AML-193 (cell line): ENCODE results near the gene PI3.
"Not testable (repeated sequence)": the region's sequence is repeated elsewhere in the genome, so short reads cannot be mapped to it uniquely, and the experiment has no call there.

Source experiments
- DNase-seq, 2 experiments: peaks; one replicate each; lab custom pipeline; 2025; lab: John Stamatoyannopoulos, UW

The PI3 gene, protein sequence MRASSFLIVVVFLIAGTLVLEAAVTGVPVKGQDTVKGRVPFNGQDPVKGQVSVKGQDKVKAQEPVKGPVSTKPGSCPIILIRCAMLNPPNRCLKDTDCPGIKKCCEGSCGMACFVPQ

DNA sequence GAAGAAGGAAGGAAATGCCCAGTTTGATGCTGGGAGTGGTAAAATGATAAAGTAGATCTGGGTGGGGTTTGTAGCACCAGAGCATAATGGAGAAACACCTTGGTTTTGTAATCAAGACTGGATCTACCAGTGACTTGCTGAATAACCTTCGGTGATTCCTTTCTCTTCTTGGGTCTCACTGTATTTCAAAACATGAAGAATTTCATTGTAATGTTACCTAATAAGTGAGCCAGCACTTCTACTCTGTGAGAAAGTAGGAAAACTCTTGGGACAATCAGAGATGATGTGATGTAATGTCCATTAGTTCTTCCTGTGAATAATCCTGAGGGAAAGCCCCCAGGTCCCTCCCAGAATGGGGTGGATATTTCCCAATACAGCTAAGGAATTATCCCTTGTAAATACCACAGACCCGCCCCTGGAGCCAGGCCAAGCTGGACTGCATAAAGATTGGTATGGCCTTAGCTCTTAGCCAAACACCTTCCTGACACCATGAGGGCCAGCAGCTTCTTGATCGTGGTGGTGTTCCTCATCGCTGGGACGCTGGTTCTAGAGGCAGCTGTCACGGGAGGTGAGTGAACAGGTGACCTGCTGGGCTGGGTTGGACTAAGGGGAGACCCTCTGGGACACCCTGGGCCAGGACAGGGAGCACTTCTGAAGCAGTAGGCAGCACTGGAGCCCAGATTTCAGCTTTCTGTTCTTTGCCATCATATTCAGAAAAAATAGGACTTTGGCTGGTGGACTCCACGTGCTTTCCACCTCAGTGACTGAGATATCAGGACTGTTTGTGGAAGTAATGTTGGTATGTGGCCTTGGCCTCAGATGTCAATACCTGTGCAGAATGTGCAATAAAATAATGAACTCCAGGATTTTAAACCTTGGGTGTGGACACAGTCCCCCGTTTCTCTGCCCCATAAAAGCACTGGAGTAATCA, at the start of gene PI3:
Gene PI3, plus strand, starts transcription at position 469 of the 931 bp plus-strand sequence. Its CDS starts 21 bp downstream, at position 490.
- DNase-seq: no peak

DNA sequence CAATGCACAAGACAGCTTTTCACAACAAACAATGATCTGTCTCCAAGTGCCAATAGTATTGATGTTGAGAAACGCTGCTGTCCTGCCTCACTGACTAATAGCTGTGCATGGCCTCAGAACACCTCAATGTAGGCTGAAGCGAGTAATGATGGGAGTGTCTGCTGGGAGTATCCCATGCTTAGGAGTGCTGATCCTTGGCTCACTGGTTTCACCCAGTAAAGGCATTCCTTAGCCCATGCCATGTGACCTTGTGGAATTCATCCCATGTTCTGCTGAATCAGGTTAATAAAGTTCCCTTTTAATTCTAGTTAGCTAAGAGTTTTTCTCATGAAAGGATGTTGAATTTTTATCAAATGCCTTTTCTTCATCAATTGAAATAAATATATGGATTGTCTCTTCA, 46.6 kb upstream of the PI3 start:
- no peak for DNase-seq

DNA sequence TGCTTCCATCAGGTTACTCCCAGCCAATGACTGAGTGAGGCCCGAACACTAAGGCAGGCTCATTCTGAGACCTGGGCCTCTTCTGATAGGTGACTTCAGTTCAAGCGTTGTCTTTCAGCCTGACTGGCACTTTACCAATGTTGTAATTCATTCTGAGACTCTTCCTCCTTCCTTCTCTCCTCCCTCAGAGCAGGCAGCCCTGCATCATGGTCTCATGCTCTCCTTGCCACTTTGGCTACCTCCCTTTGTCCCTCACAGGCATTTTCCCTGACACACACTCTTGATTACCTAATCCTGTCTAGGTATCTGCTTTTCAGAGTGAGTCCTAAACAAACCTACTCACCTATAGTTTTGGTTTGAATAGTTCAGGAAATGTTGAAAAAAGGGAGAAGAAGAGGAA, 37.8 kb upstream of the PI3 start:
- no peak for DNase-seq

DNA sequence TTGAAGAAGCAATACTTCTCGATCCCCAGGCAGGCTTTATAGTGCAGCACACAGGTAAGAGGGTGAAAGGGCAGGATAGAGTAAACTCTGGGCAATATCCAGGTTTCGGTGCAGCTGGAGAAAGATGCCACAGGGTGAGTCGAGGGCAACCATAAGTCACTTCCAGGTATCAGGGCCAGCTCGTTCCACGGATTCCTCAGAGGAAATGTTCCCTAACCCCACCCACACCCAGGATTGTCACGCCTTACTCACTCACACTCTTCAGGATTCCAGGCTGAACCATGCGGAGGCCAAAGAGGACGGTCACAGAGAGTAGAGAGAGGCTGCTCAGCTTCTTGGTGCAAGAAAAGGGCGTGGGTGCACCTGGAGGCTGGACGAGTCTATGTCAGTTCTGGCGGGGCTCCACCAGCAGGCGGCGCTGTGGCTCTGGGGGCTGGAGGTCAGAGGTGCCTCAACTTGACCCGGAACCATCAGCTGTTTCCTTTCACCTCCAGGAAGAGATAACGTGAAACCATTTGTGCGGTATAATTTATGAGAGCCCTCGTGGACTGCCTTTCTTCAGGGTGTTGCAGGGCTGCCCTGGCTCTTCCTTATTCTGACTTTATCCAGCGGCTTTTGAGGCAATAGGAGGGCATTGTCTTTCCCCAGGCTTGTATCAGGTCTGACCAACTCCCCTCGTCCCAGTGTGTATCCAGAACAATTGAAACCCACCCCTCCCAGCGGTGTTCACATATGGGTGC, 36.0 kb upstream of the PI3 start:
- peak; percentile 53 to 81 for DNase-seq

DNA sequence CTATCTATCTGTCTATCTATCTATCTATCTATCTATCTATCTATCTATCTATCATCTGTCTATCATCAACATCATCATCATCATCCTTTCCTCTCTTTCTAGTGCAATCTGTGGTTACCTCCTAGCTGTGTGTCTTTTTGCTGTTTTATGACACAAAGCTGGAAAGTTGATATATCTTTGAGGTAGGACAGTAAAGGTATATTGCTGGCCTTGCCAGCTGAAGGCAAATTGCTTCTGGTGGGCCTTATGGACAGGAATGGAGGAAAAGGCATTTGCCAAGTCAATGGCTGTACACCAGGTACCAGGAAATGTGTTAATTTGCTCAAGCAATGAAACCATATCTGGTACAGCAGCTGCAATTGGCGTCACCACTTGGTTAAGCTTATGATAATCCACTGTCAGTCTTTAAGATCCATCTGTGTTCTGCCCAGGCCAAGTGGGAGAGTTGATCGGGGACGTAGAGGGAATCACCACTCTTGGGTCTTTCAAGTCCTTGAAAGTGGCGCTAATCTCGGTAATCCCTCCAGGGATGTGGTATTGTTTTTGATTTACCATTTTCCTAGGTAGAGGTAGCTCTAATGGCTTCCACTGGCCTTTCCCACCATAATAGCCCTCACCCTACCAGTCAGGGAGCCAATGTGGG, 34.8 kb upstream of the PI3 start:
- not testable (repeated sequence) for DNase-seq

DNA sequence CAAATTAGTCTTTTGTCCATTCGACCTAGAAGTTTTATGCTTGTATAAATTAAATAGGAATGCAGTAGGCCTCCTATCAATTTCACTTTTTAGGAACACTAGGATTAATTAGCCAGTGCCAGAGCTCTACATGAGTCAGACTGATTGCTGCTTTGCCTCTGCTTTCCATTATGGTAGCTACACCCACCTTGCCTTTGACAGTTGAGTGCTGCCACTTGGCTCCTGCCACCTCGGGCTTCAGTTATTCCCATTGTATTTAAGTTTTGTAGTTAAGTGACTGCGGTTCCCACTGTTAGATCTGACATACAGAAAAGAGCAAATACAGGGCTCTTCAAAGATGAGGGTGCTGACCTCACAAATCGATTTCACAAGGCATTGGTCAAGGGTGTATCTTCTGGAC, 33.9 kb upstream of the PI3 start:
- DNase-seq: no peak

DNA sequence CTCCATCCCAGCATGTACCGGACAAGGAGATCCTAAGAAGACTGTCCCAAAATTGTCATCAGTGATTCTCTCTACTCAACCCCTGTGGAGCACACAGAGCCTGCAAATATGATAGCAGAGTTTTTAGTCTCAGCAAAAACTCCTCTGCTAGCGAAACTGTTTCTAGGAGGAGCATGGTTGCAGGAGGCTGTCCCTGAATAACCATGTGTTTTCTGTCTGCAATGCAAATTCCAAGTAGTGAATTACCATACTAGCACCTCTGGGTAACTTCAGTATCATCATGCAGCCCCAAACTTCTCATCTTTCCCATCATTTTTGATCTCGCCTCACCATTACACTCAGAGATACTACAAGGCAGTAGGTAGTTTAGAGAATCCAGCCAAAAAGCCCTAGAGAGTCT, 25.6 kb upstream of the PI3 start:
- DNase-seq: no peak

DNA sequence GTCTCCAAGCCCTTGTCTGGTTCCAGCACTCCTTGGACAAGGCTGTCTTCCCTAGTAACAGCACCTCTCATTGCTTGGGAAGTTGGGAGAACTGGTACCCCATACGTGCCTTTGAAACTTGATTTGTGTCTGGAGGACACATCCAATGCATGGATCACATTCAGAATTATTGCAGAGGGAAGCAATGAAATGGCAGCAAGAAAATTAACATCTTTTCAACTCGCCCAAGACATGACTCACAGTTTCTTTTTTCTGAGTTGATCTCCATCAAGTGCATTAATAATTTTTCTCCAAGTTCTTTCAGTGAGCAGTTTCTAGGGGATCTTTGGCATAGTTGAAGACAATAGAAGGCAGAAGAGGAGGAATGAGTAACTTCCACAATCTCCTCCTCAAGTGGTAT, 22.3 kb upstream of the PI3 start:
- DNase-seq: no peak

DNA sequence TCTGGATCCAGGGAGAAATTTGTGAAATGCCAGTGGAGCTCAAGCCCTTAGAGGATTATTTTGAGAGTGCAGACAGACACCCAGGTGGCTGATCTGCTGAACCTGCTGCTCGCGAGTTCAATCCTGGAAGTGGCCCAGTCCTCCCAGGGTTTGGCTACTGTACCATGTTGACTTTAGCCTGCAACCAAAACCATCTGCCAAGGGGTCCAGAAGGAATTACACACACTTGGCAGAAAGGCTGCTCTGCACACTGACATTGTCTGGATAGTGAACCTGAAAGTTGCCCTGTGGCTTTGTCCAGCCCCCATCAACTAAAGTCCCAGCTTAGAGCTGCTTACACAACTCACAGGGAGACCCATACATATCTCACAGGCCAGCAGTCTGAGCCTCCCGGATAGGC, 21.6 kb upstream of the PI3 start:
- no peak for DNase-seq

DNA sequence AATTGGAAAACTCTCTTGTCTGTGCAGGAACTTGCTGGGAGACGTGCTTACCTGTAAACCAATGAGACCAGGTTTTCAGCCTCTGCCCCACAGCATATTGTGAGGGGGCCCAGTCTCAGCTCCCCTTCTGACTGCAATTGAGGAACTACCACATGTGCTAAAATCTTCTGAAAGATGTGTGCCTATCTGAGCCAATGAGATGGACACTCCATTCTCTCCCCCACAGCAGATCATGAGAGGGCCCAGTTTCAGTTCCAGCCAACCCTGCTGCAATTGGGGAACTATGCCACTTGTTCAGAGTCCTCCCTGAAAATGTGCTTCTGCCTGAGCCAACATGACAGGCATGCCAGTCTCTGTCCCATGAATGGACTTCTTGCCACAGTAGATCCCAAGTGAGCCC, 20.9 kb upstream of the PI3 start:
- no peak for DNase-seq

DNA sequence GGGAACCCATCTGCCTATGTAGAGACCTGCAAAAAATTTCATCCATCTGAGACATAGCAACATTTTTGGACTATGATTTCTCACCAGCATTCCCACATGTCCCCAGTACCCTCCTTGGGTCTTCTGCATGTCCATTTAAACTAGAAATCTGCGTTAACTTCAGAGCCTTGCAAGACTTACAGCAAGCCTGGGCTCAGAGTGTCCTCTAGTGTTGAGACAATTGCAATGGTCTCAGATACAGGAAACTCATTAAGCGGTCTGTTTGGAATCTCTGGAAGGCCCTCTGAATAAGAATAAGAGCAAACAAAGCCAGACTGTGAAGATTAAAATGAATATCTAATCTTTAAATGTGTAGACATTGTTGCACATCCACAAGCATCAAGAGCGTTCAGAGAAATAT, 20.5 kb upstream of the PI3 start:
- DNase-seq: no peak

DNA sequence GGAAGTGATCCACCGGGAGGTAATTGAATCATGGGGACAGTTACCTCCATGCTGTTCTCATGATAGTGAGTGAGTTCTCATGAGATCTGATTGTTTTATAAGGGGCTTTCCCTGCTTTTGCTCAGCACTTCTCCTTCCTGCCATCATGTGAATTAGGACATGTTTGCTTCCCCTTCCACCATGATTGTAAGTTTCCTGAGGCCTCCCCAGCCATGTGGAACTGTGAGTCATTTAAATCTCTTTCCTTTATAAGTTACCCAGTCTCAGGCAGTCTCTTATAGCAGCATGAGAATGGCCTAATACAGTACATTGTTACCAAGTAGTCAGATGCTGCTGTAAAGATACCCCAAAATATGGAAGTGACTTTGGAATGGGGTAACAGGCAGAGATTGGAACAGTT, 19.9 kb upstream of the PI3 start:
- DNase-seq: not testable (repeated sequence)

DNA sequence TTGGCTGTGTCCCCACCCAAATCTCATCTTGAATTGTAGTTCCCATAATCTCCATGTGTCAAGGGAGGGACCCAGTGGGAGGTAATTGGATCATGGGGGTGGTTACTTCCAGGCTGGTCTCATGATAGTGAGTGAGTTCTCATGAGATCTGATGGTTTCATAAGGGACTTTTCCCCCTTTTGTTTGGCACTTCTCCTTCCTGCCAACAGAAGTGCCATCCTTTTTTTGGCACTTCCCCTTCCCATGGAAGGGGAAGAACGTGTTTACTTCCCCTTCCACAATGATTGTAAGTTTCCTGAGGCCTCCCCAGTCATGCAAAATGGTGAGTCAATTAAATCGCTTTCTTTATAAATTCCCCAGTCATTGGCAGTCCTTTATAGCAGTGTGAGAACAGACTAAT, 18.0 kb upstream of the PI3 start:
- no peak for DNase-seq

DNA sequence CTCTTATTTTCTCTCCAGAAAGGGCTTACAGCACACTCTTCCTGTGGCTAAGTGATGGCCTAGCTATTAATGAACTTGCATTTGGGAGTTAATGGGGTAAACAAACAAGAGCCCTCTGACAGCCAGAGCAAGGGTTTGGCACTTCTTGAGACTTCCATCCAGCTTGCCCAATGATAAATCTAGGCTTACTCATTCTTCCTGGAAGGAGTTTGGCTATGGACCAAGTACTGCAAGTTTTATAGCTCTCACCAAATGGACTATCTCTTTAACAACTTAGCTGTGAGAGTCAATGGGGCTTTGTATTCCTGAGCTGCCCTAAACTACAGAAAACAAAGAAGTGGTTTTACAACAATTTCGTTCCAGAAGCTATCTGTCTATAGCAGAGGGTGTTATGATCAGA, 16.7 kb upstream of the PI3 start:
- no peak for DNase-seq

DNA sequence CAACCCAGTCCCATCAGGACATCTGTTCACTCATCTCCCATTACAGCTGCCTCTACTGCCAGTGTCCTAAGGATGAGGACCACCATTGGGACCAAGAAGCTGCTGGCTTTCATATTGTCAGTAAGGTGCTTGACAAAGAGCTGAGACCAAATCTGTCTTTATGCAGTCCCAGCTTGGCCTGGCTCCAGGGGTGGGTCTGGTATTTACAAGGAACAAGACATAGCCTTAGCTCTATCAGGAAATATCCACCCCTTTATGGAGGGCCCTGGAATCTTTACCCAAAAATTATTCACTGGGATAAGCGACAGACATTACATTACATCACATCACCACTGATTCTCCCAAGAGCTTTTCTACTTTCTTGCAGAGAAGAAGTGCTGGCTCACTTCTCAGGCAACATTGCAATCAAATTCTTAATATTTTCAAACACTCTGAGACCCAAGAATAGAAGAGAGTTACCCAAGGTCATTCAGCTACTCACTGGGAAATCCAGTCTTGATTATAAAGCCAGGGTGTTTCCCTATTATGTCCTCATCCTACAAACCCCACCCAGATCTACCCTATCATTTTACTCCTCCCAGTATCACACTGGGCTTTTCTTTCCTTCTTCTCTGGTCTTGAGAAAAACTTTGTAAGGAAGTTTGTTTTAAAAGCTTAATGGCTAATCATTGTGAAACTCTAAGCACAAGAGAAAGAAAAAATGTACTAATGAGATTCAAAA, 11.5 kb upstream of the PI3 start:
- DNase-seq: no peak

DNA sequence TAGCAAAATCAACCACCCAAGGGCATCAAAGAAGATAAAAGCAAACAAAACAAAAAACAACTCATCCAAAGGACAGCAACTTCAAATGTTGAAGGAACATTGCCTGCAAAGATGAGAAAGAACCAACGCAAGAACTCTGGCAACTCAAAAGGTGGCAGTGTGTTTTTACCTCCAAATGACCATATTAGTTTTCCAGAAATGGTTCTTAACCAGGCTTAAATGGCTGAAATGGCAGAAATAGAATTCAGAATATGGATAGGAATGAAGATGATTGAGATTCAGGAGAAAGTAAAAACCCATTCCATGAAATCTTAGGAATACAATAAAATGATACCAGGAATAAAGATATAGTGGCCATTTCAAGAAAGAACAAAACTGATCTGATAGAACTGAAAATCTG, 9.8 kb upstream of the PI3 start:
- no peak for DNase-seq

DNA sequence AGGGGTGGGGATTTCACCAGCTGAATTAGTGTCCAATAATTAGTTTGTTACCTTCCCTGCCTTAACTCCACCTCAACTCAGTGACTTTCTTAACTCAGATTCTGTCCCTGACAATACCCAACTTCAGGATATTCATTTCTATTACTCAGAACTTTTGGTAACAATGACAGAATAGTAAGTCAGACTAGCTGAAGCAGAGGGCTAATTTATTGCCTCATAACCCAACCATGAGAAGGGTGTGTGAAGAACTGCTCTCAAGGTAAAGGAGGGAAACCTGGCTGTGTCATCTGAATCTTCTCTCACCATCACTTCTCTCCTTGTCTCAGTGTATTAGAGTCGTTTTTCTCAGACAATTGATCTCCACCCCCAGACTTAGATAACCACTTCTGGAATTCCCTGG, 1.2 kb upstream of the PI3 start:
- DNase-seq: no peak

DNA sequence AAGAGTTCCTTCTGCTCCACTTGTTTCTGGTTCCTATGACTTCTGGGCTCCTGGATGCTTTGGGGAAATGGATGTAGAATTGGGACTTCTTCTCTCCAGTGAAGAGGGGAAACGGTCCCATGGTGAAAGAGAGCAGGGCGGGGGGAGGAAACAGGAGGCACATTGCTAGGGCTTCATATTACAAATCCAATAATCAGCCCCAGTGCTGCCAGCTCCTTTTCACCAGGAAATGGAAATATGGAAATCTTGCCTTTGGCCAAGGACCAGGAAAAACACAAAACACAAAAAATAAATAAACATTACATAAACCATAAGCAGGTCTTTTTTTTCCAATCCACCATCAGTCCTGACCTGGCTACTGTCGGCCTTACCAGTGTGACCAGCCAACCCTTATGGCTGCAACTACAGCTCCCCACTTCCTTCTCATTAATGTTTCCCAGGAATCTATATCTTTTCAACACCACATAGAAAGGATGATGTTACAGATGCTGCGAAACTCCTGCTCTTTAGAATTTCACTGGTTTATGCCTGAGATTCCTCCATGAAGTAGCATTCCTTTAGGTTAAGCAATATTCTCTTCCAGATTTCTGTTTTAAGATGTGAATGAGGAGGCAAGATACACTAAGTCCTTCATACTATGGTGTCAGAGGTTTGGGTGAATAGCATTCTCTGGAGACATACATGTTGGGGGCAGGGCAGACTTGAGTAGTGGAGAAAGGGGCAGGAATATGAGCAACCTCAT, 2.0 kb downstream of the PI3 start:
- no peak for DNase-seq

DNA sequence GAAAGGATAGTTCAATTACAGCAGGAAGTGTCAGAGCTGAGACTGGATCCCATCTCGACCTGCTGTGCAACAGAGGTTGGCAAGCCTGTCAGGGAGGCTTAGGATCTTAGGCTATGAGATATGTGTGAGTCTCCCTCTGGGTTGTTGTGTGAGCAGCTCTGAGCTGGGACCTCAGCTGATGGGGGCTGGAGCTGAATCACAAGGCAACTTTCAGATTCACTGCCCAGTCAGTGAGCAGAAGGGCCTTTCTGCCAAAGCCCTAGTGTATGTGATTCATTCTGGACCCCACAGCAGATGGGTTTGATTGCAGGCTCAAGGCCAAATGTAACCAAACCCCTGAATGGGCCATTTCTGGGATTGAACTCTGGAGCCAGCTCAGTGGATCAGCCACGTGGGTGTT, 4.5 kb downstream of the PI3 start:
- no peak for DNase-seq

DNA sequence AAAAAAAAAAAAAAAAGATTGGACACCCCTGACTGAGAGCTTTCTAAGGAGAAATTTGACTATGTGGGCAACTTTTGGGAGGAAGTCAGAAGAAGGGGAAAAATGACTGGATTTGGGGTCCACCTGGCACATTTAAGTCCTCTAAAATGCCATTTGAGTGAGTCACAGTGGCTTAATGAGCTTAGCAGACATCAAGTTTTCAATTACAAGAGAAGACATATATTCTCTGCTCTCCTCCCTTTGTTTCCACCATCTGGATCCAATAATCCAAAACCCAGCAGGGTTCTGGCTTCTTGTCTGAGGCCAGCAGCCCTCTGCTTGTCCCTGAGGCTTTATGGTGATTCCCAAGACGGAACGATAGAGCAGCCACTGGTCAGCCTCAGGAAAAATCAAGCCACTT, 6.9 kb downstream of the PI3 start:
- no peak for DNase-seq

DNA sequence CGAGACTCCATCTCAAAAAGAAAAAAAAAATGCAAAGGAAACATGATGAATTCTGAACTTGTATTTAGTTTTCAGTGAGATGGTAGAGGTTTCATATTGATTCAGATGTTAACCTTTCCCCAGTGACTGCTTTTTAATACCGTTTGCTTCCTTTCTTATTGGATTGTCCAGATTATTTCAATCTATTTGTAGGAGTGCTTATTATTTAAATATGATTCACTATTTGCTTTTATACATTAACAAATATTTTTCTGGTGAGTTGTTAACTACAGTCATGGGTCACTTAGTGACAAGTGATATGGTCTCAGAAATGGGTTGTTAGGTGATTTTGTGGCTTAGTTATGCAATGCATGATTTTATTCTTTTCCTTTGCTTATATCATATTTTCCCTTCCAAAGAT, 8.4 kb downstream of the PI3 start:
- no peak for DNase-seq
